ENCODE results near the gene RPTOR.

The RPTOR gene

GRCh38 chr17:80924111-80924806 lies 379.6 kb downstream of the RPTOR start:
- FAIRE-seq: no peak

- no peak for FAIRE-seq
Observed at GRCh38 chr17:80924807-80925610, 380.4 kb downstream of the RPTOR start.

GRCh38 chr17:80925688-80926335 lies 381.2 kb downstream of the RPTOR start:
- no peak for FAIRE-seq

- no peak for FAIRE-seq
Observed at GRCh38 chr17:80926591-80927250, 382.1 kb downstream of the RPTOR start.

DNA sequence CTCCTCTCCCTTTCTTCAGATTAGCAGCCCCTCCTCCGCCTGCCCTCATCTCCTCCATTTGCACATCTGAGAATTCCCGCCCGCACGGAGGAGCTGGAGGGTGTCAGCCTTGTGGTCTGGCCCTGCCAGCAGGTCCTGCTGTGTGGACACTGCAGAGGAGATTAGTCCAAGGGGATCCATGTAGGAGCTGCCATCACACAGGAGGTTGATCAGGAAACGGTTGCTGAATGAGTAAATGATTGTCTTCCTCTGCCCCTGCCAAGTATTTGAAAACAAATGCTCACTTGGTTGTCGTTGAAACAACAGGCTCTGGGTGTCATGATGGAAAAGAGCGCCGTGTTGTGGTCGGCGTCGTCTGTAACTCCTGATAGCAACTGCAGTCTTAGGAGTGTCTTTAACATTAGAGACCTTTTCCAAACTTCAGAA lies 383.2 kb downstream of the RPTOR start:
- no peak for FAIRE-seq

GRCh38 chr17:80929449-80929848 lies 384.8 kb downstream of the RPTOR start:
- FAIRE-seq: no peak

DNA sequence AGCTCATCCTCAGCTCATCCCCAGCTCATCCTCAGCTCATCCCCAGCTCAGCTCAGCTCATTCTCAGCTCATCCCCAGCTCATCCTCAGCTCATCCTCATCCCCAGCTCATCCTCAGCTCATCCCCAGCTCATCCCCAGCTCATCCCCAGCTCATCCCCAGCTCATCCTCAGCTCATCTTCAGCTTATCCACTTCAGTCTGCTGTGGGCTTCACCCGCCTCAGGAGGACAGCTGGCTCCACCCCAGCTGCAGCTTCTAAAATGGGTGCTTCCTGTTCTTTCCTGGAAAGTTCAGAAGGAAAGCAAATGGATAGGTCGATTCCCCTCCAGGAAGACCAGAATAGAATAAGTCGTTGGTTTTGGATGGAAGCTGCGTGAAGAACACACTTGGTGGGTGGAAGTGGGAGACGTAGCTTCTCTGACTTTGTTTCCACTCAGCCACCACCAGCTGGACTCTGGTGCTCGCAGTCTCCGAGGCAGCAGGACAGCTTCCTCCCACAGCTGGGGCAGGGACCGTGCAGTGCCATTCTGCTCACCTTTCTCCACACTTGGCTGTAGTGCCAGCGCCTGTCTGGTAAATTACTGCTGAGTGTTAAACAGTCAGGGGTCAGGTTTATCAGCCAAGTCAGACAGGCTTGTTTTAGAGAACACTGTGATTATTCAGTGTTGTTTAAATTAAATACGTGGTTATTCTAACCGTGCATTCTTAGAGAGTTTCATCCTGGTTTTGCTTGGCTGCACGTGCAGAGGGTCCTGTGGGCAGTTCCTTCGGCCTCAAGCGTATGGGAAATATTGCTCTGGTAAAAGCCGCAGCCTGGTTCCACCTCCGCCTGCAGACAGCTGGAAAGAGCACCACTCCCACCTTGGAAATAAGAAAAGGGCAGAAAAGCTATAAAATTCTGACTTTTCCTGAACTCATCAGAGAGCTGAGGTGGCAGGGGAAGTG lies 386.0 kb downstream of the RPTOR start:
- no peak for FAIRE-seq

- no peak for FAIRE-seq
Observed at GRCh38 chr17:80931421-80932265, 387.0 kb downstream of the RPTOR start.

GRCh38 chr17:80935526-80935925 lies 390.9 kb downstream of the RPTOR start:
- peak; percentile 51 for FAIRE-seq

DNA sequence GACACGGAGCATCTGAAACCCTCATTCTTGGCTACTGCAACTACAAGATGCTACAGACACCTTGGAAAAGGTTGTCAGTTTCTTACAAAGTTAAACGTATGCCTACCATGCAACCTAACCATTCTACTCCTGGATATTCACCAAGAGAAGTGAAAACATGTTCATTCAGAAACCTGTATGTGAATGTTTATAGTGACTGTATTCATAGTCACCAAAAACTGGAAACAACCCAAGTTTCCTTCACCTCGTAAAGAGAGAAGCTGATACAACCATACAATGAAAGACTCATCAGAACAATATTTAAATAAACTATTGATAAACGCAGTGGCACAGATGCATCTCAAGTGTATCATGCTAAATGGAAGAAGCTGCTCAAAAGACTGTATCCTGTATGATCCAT lies 391.6 kb downstream of the RPTOR start:
- no peak for FAIRE-seq

- FAIRE-seq: no peak
Observed at GRCh38 chr17:80936723-80937122, 392.1 kb downstream of the RPTOR start.

GRCh38 chr17:80937462-80938381 lies 393.1 kb downstream of the RPTOR start:
- FAIRE-seq: no peak

- FAIRE-seq: no peak
Observed at GRCh38 chr17:80938556-80938955, 393.9 kb downstream of the RPTOR start.

DNA sequence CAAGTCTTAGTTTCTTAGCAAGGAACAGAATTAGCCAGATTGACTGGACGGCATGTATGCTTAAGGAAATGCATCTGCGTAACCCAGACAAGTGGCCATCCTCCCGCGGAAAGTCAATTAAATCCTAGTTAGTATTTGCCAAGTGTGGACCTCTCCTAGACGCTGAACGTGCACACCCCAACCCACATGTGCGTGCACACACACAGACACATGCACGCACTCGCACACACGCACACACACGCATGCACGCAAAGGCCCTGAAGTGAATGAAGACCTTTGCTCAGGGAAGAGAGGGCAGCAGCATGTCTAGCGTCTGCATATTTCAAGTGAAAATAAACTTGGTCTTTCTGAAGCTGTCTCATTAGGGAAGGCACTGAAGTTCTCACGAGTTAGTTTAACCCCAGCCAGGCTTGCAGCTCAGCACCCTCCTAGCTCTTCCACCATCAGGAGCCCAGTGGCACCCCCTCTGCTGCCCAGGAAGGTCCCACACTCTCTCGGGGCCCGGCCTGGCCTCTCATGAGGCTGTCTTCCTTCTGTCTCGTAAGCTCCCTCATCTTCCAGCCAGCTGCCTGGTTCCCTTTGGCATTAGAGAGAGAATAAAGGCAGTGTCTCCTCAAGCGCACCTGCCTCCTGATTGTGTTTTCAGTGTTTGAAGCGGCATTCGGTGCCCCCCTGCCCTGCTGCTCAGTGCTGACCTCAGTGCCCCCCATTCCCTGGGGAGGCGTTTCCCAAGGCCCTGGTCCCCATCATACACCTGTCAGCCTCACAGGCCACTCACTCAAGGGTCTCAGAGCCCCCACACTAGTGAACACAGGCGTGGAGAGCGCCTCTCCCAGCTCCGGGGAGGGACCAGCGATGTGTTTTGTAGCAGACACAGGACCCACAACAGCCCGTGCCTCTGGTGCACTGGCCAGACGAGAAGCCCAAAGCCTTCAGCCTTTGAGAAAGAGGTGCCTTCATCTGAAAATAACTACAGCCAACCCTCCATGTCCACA lies 394.8 kb downstream of the RPTOR start:
- no peak for FAIRE-seq

DNA sequence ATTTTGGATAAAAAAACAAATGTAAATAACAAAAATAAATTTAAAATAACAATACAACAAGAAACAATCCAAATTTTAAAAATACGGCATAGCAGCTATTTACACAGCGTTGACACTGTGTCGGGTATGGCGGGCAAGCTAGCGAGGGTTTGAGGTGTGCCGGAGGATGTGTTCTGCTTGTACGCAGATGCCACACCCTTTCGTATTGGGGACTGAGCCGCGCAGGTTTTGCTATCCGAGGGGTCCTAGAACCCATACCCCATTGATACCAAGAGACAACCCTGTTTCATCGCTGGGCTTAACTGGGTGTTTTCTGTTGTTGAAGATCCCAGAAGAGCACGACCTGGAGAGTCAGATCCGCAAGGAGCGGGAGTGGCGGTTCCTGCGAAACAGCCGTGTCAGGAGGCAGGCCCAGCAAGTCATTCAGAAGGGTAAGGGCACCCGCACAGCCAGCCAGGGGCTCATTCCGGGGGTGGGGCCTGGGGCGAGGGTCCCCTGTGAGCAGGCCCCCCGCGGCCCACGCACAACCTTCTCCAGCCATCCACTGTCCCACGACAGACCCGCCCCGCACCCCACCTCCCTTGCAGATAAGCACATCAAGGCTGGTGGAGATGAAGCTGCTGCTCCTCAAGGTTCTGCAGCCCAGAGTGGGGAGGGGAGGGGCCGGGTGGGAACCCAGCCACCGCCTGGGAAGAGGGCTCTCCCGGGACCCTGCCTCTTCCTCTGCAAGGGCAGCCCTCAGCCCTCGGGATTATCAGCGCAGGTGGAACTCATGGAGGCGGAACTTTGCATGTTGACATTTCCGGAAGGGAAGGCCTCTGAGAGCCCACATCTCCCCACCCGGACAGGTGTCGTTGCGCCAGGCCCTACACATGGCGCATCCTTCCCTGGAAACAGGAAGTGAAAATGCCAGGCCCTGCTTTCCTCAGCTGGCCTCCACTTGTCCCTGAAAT lies 395.8 kb downstream of the RPTOR start:
- FAIRE-seq: no peak

DNA sequence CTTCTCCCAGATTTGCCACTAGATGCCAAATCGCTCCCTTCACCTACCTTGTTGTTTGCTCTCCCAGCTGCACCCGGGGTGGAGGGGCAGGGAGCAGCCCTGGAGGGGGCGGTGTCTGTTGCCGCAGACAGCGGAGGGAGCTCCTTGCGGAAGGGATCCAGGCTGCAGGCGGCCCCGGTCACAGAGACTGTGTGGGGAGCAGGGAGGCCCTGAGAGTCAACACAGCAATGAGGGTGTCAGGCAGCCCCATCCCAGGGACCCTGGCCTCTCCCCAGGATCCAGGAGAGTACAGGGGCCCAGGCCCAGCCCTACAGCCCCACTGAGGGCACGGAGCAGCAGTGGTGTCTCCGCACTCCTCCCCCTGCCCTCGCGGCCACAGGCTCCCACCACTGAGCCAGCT lies 396.5 kb downstream of the RPTOR start:
- no peak for FAIRE-seq

DNA sequence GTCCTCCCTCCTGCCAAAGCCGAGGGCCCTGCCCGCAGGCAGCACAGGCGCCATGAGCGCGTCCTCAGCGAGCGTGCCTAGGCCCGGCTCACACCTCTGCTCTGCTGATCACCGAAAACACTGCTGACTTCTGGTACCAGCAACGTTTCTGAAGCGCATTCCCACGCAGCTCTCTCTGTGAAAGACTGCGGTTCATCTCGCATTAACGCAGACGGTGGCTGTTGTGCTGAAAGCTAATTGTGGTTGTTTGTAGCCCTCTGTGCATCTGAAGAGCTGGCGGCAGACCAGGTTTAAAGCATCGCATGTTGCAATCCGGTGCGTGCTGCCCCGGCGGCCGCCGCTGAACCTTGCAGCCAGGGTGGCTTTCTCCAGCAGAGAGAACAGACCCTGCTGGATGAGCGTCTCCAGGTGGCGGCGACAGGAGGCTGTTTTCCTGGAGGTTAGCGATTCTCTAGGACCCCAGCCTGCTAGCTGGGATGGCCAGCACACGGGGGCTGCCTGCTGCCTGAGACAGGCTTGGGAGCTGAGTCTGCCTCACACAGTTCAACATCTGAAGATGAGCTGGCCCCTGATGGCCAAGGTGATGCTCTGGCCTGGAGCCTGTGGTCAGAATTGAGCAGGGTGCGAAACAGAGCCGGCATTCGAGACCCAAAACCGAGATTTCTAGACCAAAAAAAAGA lies 397.2 kb downstream of the RPTOR start:
- no peak for FAIRE-seq

All from G401.6 (cell line).